Left ventricle myocardium superior (tissue), 1 donor: ENCODE results near the gene FSD2. TPM values are rescaled to one million over a fixed set of nuclear protein-coding genes. Genes with fewer than 3 reads are reported as not detected.

Source experiments
- ATAC-seq: fragments of 200-7000 bp; cut with Tn5 transposase; one replicate; pipeline ENCODE4 v1.9.1; 2020; ENCODE audit warnings: mild to moderate bottlenecking, moderate library complexity
- DNase-seq: peaks from one replicate; pipeline ENCODE4 v3.0.0-alpha.2; 2020
- intact Hi-C: fragments of 100-400 bp; cut with micrococcal nuclease; formaldehyde crosslinking; loops from one replicate; pipeline ENCODE4 v1.11.0; 2022
- total RNA-seq: library from RNA; stranded (reverse); fragmentation: NEBNext Ultra II Directional; extraction: Animal tissue kit (Norgen Biotek cat#: 25700); gene quantifications from one replicate; pipeline ENCODE4 v1.2.1, GENCODE V29; 2021
- donor health status: DM: no; HTN: yes; CAD: no; lungs with severe emphysema.

Gene FSD2
- total RNA-seq, 1 donor from 2014 or later, result 150 TPM

GRCh38 chr15:82763361-82764116 lies 42.3 kb downstream of the FSD2 start:
- intact Hi-C loops, result no loop called here
- no peak for DNase-seq
- no peak for ATAC-seq

- ATAC-seq, result no peak
- no peak for DNase-seq
- intact Hi-C loops, result loop anchor here (10.0 kb wide), 1 partner anchor 53 kb away; the partner anchor contains the start of genes FSD2 and WHAMM
Measured at GRCh38 chr15:82751308-82751707, 54.6 kb downstream of the FSD2 start.

GRCh38 chr15:82750831-82751180 lies 55.1 kb downstream of the FSD2 start:
- intact Hi-C loops, result loop anchor here (10.0 kb wide), 1 partner anchor 54 kb away; the partner anchor contains the start of genes FSD2 and WHAMM
- ATAC-seq (peak; percentile 8), DNase-seq (no peak)

GRCh38 chr15:82749951-82750830 lies 55.7 kb downstream of the FSD2 start:
- DNase-seq (peak; percentile 94), ATAC-seq (peak; percentile 99)
- intact Hi-C loops, result loop anchor here (10.0 kb wide), 1 partner anchor 55 kb away; the partner anchor contains the start of genes FSD2 and WHAMM

- ATAC-seq, result no peak
- no peak for DNase-seq
- intact Hi-C loops, result no loop called here
Measured at GRCh38 chr15:82748315-82748714, 57.6 kb downstream of the FSD2 start.

GRCh38 chr15:82743810-82744209 lies 62.1 kb downstream of the FSD2 start:
- ATAC-seq (no peak), DNase-seq (no peak)
- intact Hi-C loops, result no loop called here

GRCh38 chr15:82742134-82742533 lies 63.7 kb downstream of the FSD2 start:
- ATAC-seq (no peak), DNase-seq (no peak)
- intact Hi-C loops, result no loop called here

GRCh38 chr15:82739086-82739485 lies 66.8 kb downstream of the FSD2 start:
- no peak for ATAC-seq

GRCh38 chr15:82737975-82738374 lies 67.9 kb downstream of the FSD2 start:
- ATAC-seq (no peak), DNase-seq (no peak)
- intact Hi-C loops, result no loop called here

More at GRCh38 chr15:82739086-82739485, 66.8 kb downstream of the FSD2 start:
- no peak for DNase-seq
- intact Hi-C loops, result no loop called here

- DNase-seq, result no peak
- intact Hi-C loops, result no loop called here
- ATAC-seq, result no peak
Measured at GRCh38 chr15:82731527-82731926, 74.3 kb downstream of the FSD2 start.

GRCh38 chr15:82730022-82730530 lies 75.8 kb downstream of the FSD2 start:
- intact Hi-C loops, result no loop called here
- ATAC-seq, result no peak
- DNase-seq, result no peak

GRCh38 chr15:82726816-82727215 lies 79.1 kb downstream of the FSD2 start:
- intact Hi-C loops, result no loop called here
- no peak for DNase-seq
- ATAC-seq, result no peak

- intact Hi-C loops, result loop anchor here (10.0 kb wide), 1 partner anchor 170 kb away; the partner anchor contains the start of gene RPS17
- ATAC-seq (no peak), DNase-seq (no peak)
Measured at GRCh38 chr15:82715003-82715402, 90.9 kb downstream of the FSD2 start.

GRCh38 chr15:82714016-82714415 lies 91.9 kb downstream of the FSD2 start:
- intact Hi-C loops, result loop anchor here (10.0 kb wide), 1 partner anchor 169 kb away; the partner anchor contains the start of gene RPS17
- ATAC-seq (no peak), DNase-seq (no peak)

- no peak for ATAC-seq
- DNase-seq, result no peak
- intact Hi-C loops, result loop anchor here (10.0 kb wide), 1 partner anchor 167 kb away; the partner anchor contains the start of gene RPS17
Measured at GRCh38 chr15:82712036-82712435, 93.8 kb downstream of the FSD2 start.

GRCh38 chr15:82710926-82711490 lies 94.9 kb downstream of the FSD2 start:
- DNase-seq, result no peak
- intact Hi-C loops, result loop anchor here (10.0 kb wide), 1 partner anchor 166 kb away; the partner anchor contains the start of gene RPS17

GRCh38 chr15:82710208-82710555 lies 95.7 kb downstream of the FSD2 start:
- ATAC-seq (no peak), DNase-seq (no peak)
- intact Hi-C loops, result loop anchor here (10.0 kb wide), 1 partner anchor 165 kb away; the partner anchor contains the start of gene RPS17

More at GRCh38 chr15:82710926-82711490, 94.9 kb downstream of the FSD2 start:
- no peak for ATAC-seq

- peak; percentile 98 for ATAC-seq
- intact Hi-C loops, result loop anchor here (10.0 kb wide), 1 partner anchor 165 kb away; the partner anchor contains the start of gene RPS17
- peak; percentile 84 for DNase-seq
Measured at GRCh38 chr15:82709421-82710207, 96.3 kb downstream of the FSD2 start, which contains the start of gene AP3B2. Gene AP3B2, minus strand, starts transcription at chr15:82709875. Its CDS starts 169 bp downstream, at chr15:82709706.
